Measurements from ENCODE around the gene BCAS1.

BCAS1 gene

GRCh38 chr20:54097236-54097529 lies 26.8 kb upstream of the BCAS1 start:
- no peak for TF ChIP-seq CTCF (IDR thresholded peaks at IDR 0.05; ENCODE audit: low read depth, low read length)
- no peak for DNase-seq (ENCODE audit: low read depth in 2 of 2)
- no peak overlapping the region for H3K4me3 ChIP-seq (replicated peaks in 1 of 2; ENCODE audit: low read depth in 2 of 2, low read length in 2 of 2)

- TF ChIP-seq CTCF (IDR thresholded peaks at IDR 0.05; ENCODE audit: low read depth, low read length), result no peak
- no peak overlapping the region for H3K4me3 ChIP-seq (replicated peaks in 1 of 2; ENCODE audit: low read depth in 2 of 2, low read length in 2 of 2)
- DNase-seq (ENCODE audit: low read depth in 2 of 2), result no peak
Measured at GRCh38 chr20:54095824-54096223, 25.4 kb upstream of the BCAS1 start.

GRCh38 chr20:54094268-54094580 lies 23.8 kb upstream of the BCAS1 start:
- TF ChIP-seq CTCF (IDR thresholded peaks at IDR 0.05; ENCODE audit: low read depth, low read length), result no peak
- no peak overlapping the region for H3K4me3 ChIP-seq (replicated peaks in 1 of 2; ENCODE audit: low read depth in 2 of 2, low read length in 2 of 2)
- no peak for DNase-seq (ENCODE audit: low read depth in 2 of 2)

- no peak for TF ChIP-seq CTCF (IDR thresholded peaks at IDR 0.05; ENCODE audit: low read depth, low read length)
- no peak overlapping the region for H3K4me3 ChIP-seq (replicated peaks in 1 of 2; ENCODE audit: low read depth in 2 of 2, low read length in 2 of 2)
- DNase-seq (ENCODE audit: low read depth in 2 of 2), result no peak
Measured at GRCh38 chr20:54093423-54094267, 23.3 kb upstream of the BCAS1 start.

- no peak for DNase-seq (ENCODE audit: low read depth in 2 of 2)
- no peak for TF ChIP-seq CTCF (IDR thresholded peaks at IDR 0.05; ENCODE audit: low read depth, low read length)
- no peak overlapping the region for H3K4me3 ChIP-seq (replicated peaks in 1 of 2; ENCODE audit: low read depth in 2 of 2, low read length in 2 of 2)
Measured at GRCh38 chr20:54092021-54092420, 21.6 kb upstream of the BCAS1 start.

GRCh38 chr20:54091120-54091480 lies 20.7 kb upstream of the BCAS1 start:
- no peak for DNase-seq (ENCODE audit: low read depth in 2 of 2)
- no peak overlapping the region for H3K4me3 ChIP-seq (replicated peaks in 1 of 2; ENCODE audit: low read depth in 2 of 2, low read length in 2 of 2)
- TF ChIP-seq CTCF (IDR thresholded peaks at IDR 0.05; ENCODE audit: low read depth, low read length), result no peak

All from cardiac fibroblast (primary cell).